Suprapubic skin (tissue), 4 donors: Measurements from ENCODE around the gene NCAPD2.

Experiments
- EP300 ChIP-seq: sonication (generic); formaldehyde crosslinking; IDR thresholded peaks from one replicate; pipeline ENCODE4 v1.6.1; 2017; ENCODE audit warnings: antibody characterized with exemption
- POLR2A ChIP-seq, 2 donors: fragments of 450-650 bp; IDR thresholded peaks; one replicate each; pipeline ENCODE4 v1.6.1; 2017; ENCODE audit warnings: antibody characterized with exemption in 2 of 2, mild to moderate bottlenecking in 2 of 2, moderate library complexity in 2 of 2
- POLR2AphosphoS5 ChIP-seq, 3 donors: sonication (generic); formaldehyde crosslinking; IDR thresholded peaks; one replicate each; pipeline ENCODE4 v1.6.1; 2017; ENCODE audit warnings: antibody characterized with exemption in 3 of 3
- TF ChIP-seq, protein P1 (sequence below), 2 donors: fragments of 200-600 bp in 1 of 2; fragments of 450-650 bp in 1 of 2; sonication (generic) in 1 of 2; IDR thresholded peaks; one replicate each; pipeline ENCODE4 v1.5.1; 2016 to 2019; ENCODE audit warnings: antibody characterized with exemption in 2 of 2, mild to moderate bottlenecking in 1 of 2, moderate library complexity in 1 of 2

- TF ChIP-seq POLR2A (IDR thresholded peaks at IDR 0.05) (no peak), POLR2AphosphoS5 (IDR thresholded peaks at IDR 0.05) (no peak), EP300 (no peak)
- TF ChIP-seq, protein P1, sequence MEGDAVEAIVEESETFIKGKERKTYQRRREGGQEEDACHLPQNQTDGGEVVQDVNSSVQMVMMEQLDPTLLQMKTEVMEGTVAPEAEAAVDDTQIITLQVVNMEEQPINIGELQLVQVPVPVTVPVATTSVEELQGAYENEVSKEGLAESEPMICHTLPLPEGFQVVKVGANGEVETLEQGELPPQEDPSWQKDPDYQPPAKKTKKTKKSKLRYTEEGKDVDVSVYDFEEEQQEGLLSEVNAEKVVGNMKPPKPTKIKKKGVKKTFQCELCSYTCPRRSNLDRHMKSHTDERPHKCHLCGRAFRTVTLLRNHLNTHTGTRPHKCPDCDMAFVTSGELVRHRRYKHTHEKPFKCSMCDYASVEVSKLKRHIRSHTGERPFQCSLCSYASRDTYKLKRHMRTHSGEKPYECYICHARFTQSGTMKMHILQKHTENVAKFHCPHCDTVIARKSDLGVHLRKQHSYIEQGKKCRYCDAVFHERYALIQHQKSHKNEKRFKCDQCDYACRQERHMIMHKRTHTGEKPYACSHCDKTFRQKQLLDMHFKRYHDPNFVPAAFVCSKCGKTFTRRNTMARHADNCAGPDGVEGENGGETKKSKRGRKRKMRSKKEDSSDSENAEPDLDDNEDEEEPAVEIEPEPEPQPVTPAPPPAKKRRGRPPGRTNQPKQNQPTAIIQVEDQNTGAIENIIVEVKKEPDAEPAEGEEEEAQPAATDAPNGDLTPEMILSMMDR (IDR thresholded peaks at IDR 0.05), result no peak
Observed at GRCh38 chr12:6457220-6457945, 36.5 kb upstream of the NCAPD2 start.
